ENCODE results near the gene COL9A2. TPM values are rescaled to one million over a fixed set of nuclear protein-coding genes. Genes with fewer than 3 reads are reported as not detected.

The COL9A2 gene
- total and polyA plus RNA-seq, 4 donors: 8.6 to 27.7 (median 13.2) TPM

GRCh38 chr1:40276122-40276521, 41.0 kb downstream of the COL9A2 start:
- H3K4me1 ChIP-seq (ENCODE audit: control insufficient read depth in 1 of 2, insufficient read depth in 2 of 2, low read length in 2 of 2): no peaks in the 10 kb centered on the region
- H3K27me3 ChIP-seq (ENCODE audit: control insufficient read depth in 1 of 2, insufficient read depth in 2 of 2, low read length in 1 of 2): no peaks in the 10 kb centered on the region
- H3K4me3 ChIP-seq (ENCODE audit: low read length in 2 of 2): no peak overlapping the region
- intact Hi-C loops (cut with DNase I): no loop called here
- no peak for ATAC-seq (ENCODE audit: low FRiP score)
- peak overlapping the region in 1 of 2 donors; percentile 76 for H3K27ac ChIP-seq (ENCODE audit: low read depth in 1 of 2, low read length in 2 of 2)
- DNase-seq: no peak
- WGBS, 2 donors: 88 to 91% methylated on average over 3 of the region's 3 CpGs
- H3K9me3 ChIP-seq (ENCODE audit: control insufficient read depth, low read length): no peaks in the 10 kb centered on the region
- H3K36me3 ChIP-seq (ENCODE audit: control insufficient read depth in 1 of 2, insufficient read depth in 2 of 2, low read length in 1 of 2): peaks cover 0 to 3% of the 10 kb centered on the region in 2 donors

- Histone ChIP-seq H3K9me3 (ENCODE audit: control insufficient read depth, low read length) (no peaks in the 10 kb centered on the region), H3K27me3 (ENCODE audit: control insufficient read depth in 1 of 2, insufficient read depth in 2 of 2, low read length in 1 of 2) (no peaks in the 10 kb centered on the region), H3K36me3 (ENCODE audit: control insufficient read depth in 1 of 2, insufficient read depth in 2 of 2, low read length in 1 of 2) (peaks cover 0 to 2% of the 10 kb centered on the region in 2 donors), H3K4me1 (ENCODE audit: control insufficient read depth in 1 of 2, insufficient read depth in 2 of 2, low read length in 2 of 2) (no peaks in the 10 kb centered on the region), H3K4me3 (ENCODE audit: low read length in 2 of 2) (no peak overlapping the region), H3K27ac (ENCODE audit: low read depth in 1 of 2, low read length in 2 of 2) (peak overlapping the region in 1 of 2 donors; percentile 59)
- WGBS, 2 donors: 91 to 92% methylated on average over 2 of the region's 2 CpGs
- no peak for ATAC-seq (ENCODE audit: low FRiP score)
- DNase-seq: no peak
- intact Hi-C loops (cut with DNase I): loop anchor here in 1 of 2 donors (5.0 kb wide), 1 partner anchor 33 kb away; no protein-coding TSS in a partner anchor
Measured at GRCh38 chr1:40274331-40274730, 42.8 kb downstream of the COL9A2 start.

GRCh38 chr1:40273547-40274166, 43.4 kb downstream of the COL9A2 start:
- Histone ChIP-seq H3K4me3 (ENCODE audit: low read length in 2 of 2) (no peak overlapping the region), H3K36me3 (ENCODE audit: control insufficient read depth in 1 of 2, insufficient read depth in 2 of 2, low read length in 1 of 2) (peaks cover 0 to 2% of the 10 kb centered on the region in 2 donors), H3K4me1 (ENCODE audit: control insufficient read depth in 1 of 2, insufficient read depth in 2 of 2, low read length in 2 of 2) (no peaks in the 10 kb centered on the region), H3K27ac (ENCODE audit: low read depth in 1 of 2, low read length in 2 of 2) (no peak overlapping the region), H3K27me3 (ENCODE audit: control insufficient read depth in 1 of 2, insufficient read depth in 2 of 2, low read length in 1 of 2) (no peaks in the 10 kb centered on the region), H3K9me3 (ENCODE audit: control insufficient read depth, low read length) (no peaks in the 10 kb centered on the region)
- WGBS, 2 donors: 72 to 81% methylated on average over 4 of the region's 4 CpGs
- intact Hi-C loops (cut with DNase I): loop anchor here in 1 of 2 donors (5.0 kb wide), 1 partner anchor 34 kb away; no protein-coding TSS in a partner anchor
- DNase-seq (no peak), ATAC-seq (ENCODE audit: low FRiP score) (no peak)

GRCh38 chr1:40272653-40273213, 44.4 kb downstream of the COL9A2 start:
- Histone ChIP-seq H3K36me3 (ENCODE audit: control insufficient read depth in 1 of 2, insufficient read depth in 2 of 2, low read length in 1 of 2) (peaks cover 0 to 2% of the 10 kb centered on the region in 2 donors), H3K4me3 (ENCODE audit: low read length in 2 of 2) (no peak overlapping the region), H3K4me1 (ENCODE audit: control insufficient read depth in 1 of 2, insufficient read depth in 2 of 2, low read length in 2 of 2) (no peaks in the 10 kb centered on the region), H3K27ac (ENCODE audit: low read depth in 1 of 2, low read length in 2 of 2) (no peak overlapping the region), H3K9me3 (ENCODE audit: control insufficient read depth, low read length) (no peaks in the 10 kb centered on the region), H3K27me3 (ENCODE audit: control insufficient read depth in 1 of 2, insufficient read depth in 2 of 2, low read length in 1 of 2) (no peaks in the 10 kb centered on the region)
- intact Hi-C loops (cut with DNase I): loop anchor here in 1 of 2 donors (5.0 kb wide), 1 partner anchor 35 kb away; no protein-coding TSS in a partner anchor
- DNase-seq (no peak), ATAC-seq (ENCODE audit: low FRiP score) (no peak)
- WGBS, 2 donors: 87 to 93% methylated on average over 3 of the region's 3 CpGs

- Histone ChIP-seq H3K4me3 (ENCODE audit: low read length in 2 of 2) (no peak overlapping the region), H3K9me3 (ENCODE audit: control insufficient read depth, low read length) (no peaks in the 10 kb centered on the region), H3K4me1 (ENCODE audit: control insufficient read depth in 1 of 2, insufficient read depth in 2 of 2, low read length in 2 of 2) (peaks cover 0 to 7% of the 10 kb centered on the region in 2 donors), H3K27me3 (ENCODE audit: control insufficient read depth in 1 of 2, insufficient read depth in 2 of 2, low read length in 1 of 2) (no peaks in the 10 kb centered on the region), H3K36me3 (ENCODE audit: control insufficient read depth in 1 of 2, insufficient read depth in 2 of 2, low read length in 1 of 2) (peaks cover 0 to 2% of the 10 kb centered on the region in 2 donors), H3K27ac (ENCODE audit: low read depth in 1 of 2, low read length in 2 of 2) (no peak overlapping the region)
- 40 to 56% methylated on average over 3 of the region's 3 CpGs for WGBS, 2 donors
- DNase-seq (no peak), ATAC-seq (ENCODE audit: low FRiP score) (no peak)
- intact Hi-C loops (cut with DNase I): loop anchor here in 1 of 2 donors (5.0 kb wide), 1 partner anchor 37 kb away; no protein-coding TSS in a partner anchor
Measured at GRCh38 chr1:40270152-40270834, 46.8 kb downstream of the COL9A2 start.

- intact Hi-C loops (cut with DNase I): no loop called here
- H3K4me1 ChIP-seq (ENCODE audit: control insufficient read depth in 1 of 2, insufficient read depth in 2 of 2, low read length in 2 of 2): peaks cover 0 to 7% of the 10 kb centered on the region in 2 donors
- no peaks in the 10 kb centered on the region for H3K36me3 ChIP-seq (ENCODE audit: control insufficient read depth in 1 of 2, insufficient read depth in 2 of 2, low read length in 1 of 2)
Measured at GRCh38 chr1:40268211-40268610, 48.9 kb downstream of the COL9A2 start.

GRCh38 chr1:40267767-40268187, 49.3 kb downstream of the COL9A2 start:
- H3K36me3 ChIP-seq (ENCODE audit: control insufficient read depth in 1 of 2, insufficient read depth in 2 of 2, low read length in 1 of 2): no peaks in the 10 kb centered on the region
- WGBS, 2 donors: 4 to 5% methylated on average over 2 of the region's 2 CpGs

More at GRCh38 chr1:40268211-40268610, 48.9 kb downstream of the COL9A2 start:
- DNase-seq: no peak
- no peaks in the 10 kb centered on the region for H3K27me3 ChIP-seq (ENCODE audit: control insufficient read depth in 1 of 2, insufficient read depth in 2 of 2, low read length in 1 of 2)
- H3K9me3 ChIP-seq (ENCODE audit: control insufficient read depth, low read length): no peaks in the 10 kb centered on the region
- peak overlapping the region in 1 of 2 donors; percentile 97 for H3K27ac ChIP-seq (ENCODE audit: low read depth in 1 of 2, low read length in 2 of 2)
- ATAC-seq (ENCODE audit: low FRiP score): no peak
- H3K4me3 ChIP-seq (ENCODE audit: low read length in 2 of 2): no peak overlapping the region

GRCh38 chr1:40266786-40267535, 50.1 kb downstream of the COL9A2 start:
- WGBS, 2 donors: 33 to 40% methylated on average over 6 of the region's 6 CpGs
- peaks cover 0 to 7% of the 10 kb centered on the region in 2 donors for H3K4me1 ChIP-seq (ENCODE audit: control insufficient read depth in 1 of 2, insufficient read depth in 2 of 2, low read length in 2 of 2)

More at GRCh38 chr1:40267767-40268187, 49.3 kb downstream of the COL9A2 start:
- no peaks in the 10 kb centered on the region for H3K27me3 ChIP-seq (ENCODE audit: control insufficient read depth in 1 of 2, insufficient read depth in 2 of 2, low read length in 1 of 2)
- peaks cover 0 to 7% of the 10 kb centered on the region in 2 donors for H3K4me1 ChIP-seq (ENCODE audit: control insufficient read depth in 1 of 2, insufficient read depth in 2 of 2, low read length in 2 of 2)
- ATAC-seq (ENCODE audit: low FRiP score) (peak; percentile 93), DNase-seq (no peak)
- H3K9me3 ChIP-seq (ENCODE audit: control insufficient read depth, low read length): no peaks in the 10 kb centered on the region
- no peak overlapping the region for H3K4me3 ChIP-seq (ENCODE audit: low read length in 2 of 2)
- H3K27ac ChIP-seq (ENCODE audit: low read depth in 1 of 2, low read length in 2 of 2): no peak overlapping the region
- intact Hi-C loops (cut with DNase I): no loop called here

More at GRCh38 chr1:40266786-40267535, 50.1 kb downstream of the COL9A2 start:
- no peak for ATAC-seq (ENCODE audit: low FRiP score)
- Histone ChIP-seq H3K4me3 (ENCODE audit: low read length in 2 of 2) (no peak overlapping the region), H3K27ac (ENCODE audit: low read depth in 1 of 2, low read length in 2 of 2) (peak overlapping the region; percentile 93 to 96), H3K27me3 (ENCODE audit: control insufficient read depth in 1 of 2, insufficient read depth in 2 of 2, low read length in 1 of 2) (no peaks in the 10 kb centered on the region), H3K9me3 (ENCODE audit: control insufficient read depth, low read length) (no peaks in the 10 kb centered on the region), H3K36me3 (ENCODE audit: control insufficient read depth in 1 of 2, insufficient read depth in 2 of 2, low read length in 1 of 2) (no peaks in the 10 kb centered on the region)
- DNase-seq: no peak
- intact Hi-C loops (cut with DNase I): no loop called here
